MM.1S (cell line): ENCODE results near the gene SMIM22.

Source experiments
- EZH2phosphoT487 ChIP-seq: fragments of 300-600 bp; sonication (generic); IDR thresholded peaks from 2 replicates; pipeline ENCODE4 v1.6.1; 2018; ENCODE audit warnings: antibody characterized with exemption, low read length
- TF ChIP-seq, protein P1 (sequence below): fragments of 300-600 bp; sonication (generic); IDR thresholded peaks from 2 replicates; pipeline ENCODE4 v1.5.1; 2016; ENCODE audit warnings: antibody characterized with exemption, low read length, mixed read lengths

- TF ChIP-seq, protein P1, sequence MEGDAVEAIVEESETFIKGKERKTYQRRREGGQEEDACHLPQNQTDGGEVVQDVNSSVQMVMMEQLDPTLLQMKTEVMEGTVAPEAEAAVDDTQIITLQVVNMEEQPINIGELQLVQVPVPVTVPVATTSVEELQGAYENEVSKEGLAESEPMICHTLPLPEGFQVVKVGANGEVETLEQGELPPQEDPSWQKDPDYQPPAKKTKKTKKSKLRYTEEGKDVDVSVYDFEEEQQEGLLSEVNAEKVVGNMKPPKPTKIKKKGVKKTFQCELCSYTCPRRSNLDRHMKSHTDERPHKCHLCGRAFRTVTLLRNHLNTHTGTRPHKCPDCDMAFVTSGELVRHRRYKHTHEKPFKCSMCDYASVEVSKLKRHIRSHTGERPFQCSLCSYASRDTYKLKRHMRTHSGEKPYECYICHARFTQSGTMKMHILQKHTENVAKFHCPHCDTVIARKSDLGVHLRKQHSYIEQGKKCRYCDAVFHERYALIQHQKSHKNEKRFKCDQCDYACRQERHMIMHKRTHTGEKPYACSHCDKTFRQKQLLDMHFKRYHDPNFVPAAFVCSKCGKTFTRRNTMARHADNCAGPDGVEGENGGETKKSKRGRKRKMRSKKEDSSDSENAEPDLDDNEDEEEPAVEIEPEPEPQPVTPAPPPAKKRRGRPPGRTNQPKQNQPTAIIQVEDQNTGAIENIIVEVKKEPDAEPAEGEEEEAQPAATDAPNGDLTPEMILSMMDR, result no peak
- TF ChIP-seq EZH2phosphoT487, result no peak
Measured at GRCh38 chr16:4801962-4802658, 6.9 kb downstream of the SMIM22 start, which contains the start of gene ROGDI.
